Measurements from ENCODE around the gene NUP205.

DNA sequence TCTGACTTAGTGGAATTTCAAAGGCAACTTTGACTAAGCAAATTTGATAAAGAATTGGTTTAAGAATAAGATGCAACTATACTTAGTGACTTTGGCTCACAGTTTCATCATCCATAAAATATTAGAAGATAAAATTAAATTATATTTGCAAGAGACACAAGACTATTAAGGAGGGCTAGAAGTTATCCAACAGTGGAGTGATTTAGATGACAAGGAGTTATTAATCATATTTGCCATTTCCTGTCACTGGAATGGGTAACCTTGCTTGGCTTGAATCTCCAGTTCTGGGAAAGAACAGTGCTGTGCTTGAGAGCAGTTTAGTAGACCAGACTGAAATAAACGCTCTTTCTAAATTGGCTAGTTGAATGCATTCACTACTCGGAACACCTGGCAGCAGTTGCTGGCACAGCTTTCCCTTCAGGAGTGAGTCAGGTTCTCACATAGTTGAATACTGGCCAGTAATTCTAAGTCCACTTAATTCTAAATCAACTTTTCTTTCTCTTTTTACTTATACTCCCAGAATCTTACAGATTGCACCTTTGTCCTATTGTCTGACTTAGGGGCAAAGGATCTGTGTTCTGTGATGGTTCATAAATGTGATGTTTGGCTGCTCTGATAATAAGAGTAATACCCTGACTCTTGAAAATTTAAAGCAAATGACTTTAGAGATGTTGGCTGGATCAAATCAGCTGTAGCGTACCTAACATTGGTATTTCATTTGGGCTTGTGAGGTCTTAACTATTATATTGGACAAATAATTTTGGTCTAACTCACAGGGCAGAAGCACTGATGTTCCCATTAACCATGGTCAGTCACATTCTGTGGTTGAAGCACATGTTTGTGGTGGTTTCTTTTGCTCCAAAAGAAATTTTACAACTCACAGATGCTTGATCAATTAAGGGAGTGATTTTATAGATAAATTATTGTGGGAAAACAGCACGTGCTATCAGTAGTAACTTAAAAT, 121.2 kb downstream of the NUP205 start:
- TF ChIP-seq, protein P1, sequence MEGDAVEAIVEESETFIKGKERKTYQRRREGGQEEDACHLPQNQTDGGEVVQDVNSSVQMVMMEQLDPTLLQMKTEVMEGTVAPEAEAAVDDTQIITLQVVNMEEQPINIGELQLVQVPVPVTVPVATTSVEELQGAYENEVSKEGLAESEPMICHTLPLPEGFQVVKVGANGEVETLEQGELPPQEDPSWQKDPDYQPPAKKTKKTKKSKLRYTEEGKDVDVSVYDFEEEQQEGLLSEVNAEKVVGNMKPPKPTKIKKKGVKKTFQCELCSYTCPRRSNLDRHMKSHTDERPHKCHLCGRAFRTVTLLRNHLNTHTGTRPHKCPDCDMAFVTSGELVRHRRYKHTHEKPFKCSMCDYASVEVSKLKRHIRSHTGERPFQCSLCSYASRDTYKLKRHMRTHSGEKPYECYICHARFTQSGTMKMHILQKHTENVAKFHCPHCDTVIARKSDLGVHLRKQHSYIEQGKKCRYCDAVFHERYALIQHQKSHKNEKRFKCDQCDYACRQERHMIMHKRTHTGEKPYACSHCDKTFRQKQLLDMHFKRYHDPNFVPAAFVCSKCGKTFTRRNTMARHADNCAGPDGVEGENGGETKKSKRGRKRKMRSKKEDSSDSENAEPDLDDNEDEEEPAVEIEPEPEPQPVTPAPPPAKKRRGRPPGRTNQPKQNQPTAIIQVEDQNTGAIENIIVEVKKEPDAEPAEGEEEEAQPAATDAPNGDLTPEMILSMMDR (IDR thresholded peaks at IDR 0.05): no peak
- TF ChIP-seq EZH2 (IDR thresholded peaks at IDR 0.05; ENCODE audit: borderline replicate concordance, insufficient read depth, low read depth, low read length, poor library complexity, severe bottlenecking): no peak
